SU-DHL-6 (cell line): ENCODE measurements around the gene ATE1.

Experiments used
- H2AFZ ChIP-seq: fragments of 200-600 bp; sonication (generic); 2 replicates; pipeline ENCODE4 v1.6.1; 2014; ENCODE audit warnings: low read depth, mild to moderate bottlenecking, moderate library complexity, mixed read lengths, antibody characterized with exemption, low read length; ENCODE audit not compliant: severe bottlenecking
- H3F3A ChIP-seq: fragments of 200-600 bp; shearing (Covaris generic); 2 replicates; pipeline ENCODE4 v1.6.0; 2016; ENCODE audit warnings: antibody characterized with exemption, mild to moderate bottlenecking; ENCODE audit not compliant: insufficient read depth
- H3K27ac ChIP-seq: fragments of 200-600 bp; sonication (generic); 2 replicates; pipeline ENCODE4 v1.5.1; 2016; ENCODE audit warnings: low read depth, mild to moderate bottlenecking, low read length, moderate library complexity, mixed read lengths
- H3K27me3 ChIP-seq: fragments of 200-600 bp; sonication (generic), shearing (Covaris generic); 2 replicates; pipeline ENCODE4 v1.6.0; 2014; ENCODE audit warnings: mild to moderate bottlenecking, low read length
- H3K36me3 ChIP-seq: fragments of 200-600 bp; sonication (generic); 2 replicates; pipeline ENCODE4 v1.6.1; 2014; ENCODE audit warnings: mild to moderate bottlenecking, low read length, mixed read lengths
- H3K4me2 ChIP-seq: fragments of 300-600, 200-600 bp; shearing (Covaris generic), sonication (generic); 2 replicates; pipeline ENCODE4 v1.6.0; 2014; ENCODE audit warnings: low read length, low read depth, mild to moderate bottlenecking; ENCODE audit not compliant: poor library complexity, severe bottlenecking
- H3K4me3 ChIP-seq: fragments of 200-600 bp; sonication (generic); 2 replicates; pipeline ENCODE4 v1.5.1; 2014; ENCODE audit warnings: antibody characterized with exemption, low read length, mild to moderate bottlenecking, mixed read lengths; ENCODE audit not compliant: insufficient read depth, poor library complexity, severe bottlenecking
- H3K79me2 ChIP-seq: fragments of 200-600 bp; sonication (generic); 2 replicates; pipeline ENCODE4 v1.6.1; 2014; ENCODE audit warnings: mild to moderate bottlenecking, low read length, moderate library complexity; ENCODE audit not compliant: insufficient read depth
- H3K9ac ChIP-seq: fragments of 200-600 bp; sonication (generic); 2 replicates; pipeline ENCODE4 v1.7.0; 2014; ENCODE audit warnings: mild to moderate bottlenecking, low read length
- H3K9me2 ChIP-seq: fragments of 200-600 bp; sonication (generic); replicated peaks from 2 replicates; pipeline ENCODE4 v1.6.1; 2014; ENCODE audit warnings: low read length; ENCODE audit not compliant: insufficient read depth
- H3K9me3 ChIP-seq: fragments of 200-600 bp; sonication (generic); 2 replicates; pipeline ENCODE4 v1.6.1; 2014; ENCODE audit warnings: low read length, mixed read lengths; ENCODE audit not compliant: insufficient read depth
- H4K20me1 ChIP-seq: fragments of 200-600 bp; sonication (generic); 2 replicates; pipeline ENCODE4 v1.6.1; 2014; ENCODE audit warnings: low read depth, mild to moderate bottlenecking, antibody characterized with exemption, low read length, moderate library complexity, mixed read lengths
- EZH2phosphoT487 ChIP-seq: fragments of 200-600 bp; sonication (generic), shearing (Covaris generic); conservative IDR thresholded peaks from 2 replicates; pipeline ENCODE4 v1.6.1; 2018; ENCODE audit warnings: mild to moderate bottlenecking, antibody characterized with exemption, low read length, moderate library complexity, mixed read lengths
- TF ChIP-seq, protein P1 (sequence below): fragments of 200-600 bp; sonication (generic); IDR thresholded peaks from one replicate; pipeline ENCODE4 v1.5.1; 2017; ENCODE audit warnings: antibody characterized with exemption, mild to moderate bottlenecking, low read length, moderate library complexity; ENCODE audit not compliant: insufficient read depth, poor library complexity, severe bottlenecking

ATE1 gene

DNA sequence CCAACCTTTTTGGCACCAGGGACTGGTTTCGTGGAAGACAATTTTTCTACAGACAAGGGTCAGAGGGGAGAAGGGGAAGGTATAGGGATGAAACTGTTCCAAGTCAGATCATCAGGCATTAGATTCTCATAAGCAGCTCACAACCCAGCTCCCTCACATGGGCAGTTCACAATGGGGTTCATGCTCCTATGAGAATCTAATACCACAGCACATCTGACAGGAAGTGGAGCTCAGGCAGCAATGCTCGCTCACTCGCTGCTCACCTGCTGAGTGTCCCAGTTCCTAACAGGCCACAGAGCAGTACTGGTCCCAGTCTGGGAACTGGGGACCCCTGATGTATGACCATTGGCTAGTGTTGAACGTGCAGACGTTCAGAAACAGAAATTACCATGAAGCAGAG is 63.7 kb downstream of the ATE1 start:
- Histone ChIP-seq H3K4me3 (no peak overlapping the region), H3K36me3 (peaks cover 6% of the 10 kb centered on the region; the same call in 1 of the 2 replicates), H3K9me2 (no peaks in the 10 kb centered on the region), H2AFZ (no peak overlapping the region), H4K20me1 (no peaks in the 10 kb centered on the region), H3K4me2 (no peak overlapping the region), H3K27me3 (no peaks in the 10 kb centered on the region), H3K9ac (no peak overlapping the region), H3K9me3 (no peaks in the 10 kb centered on the region), H3K27ac (no peak overlapping the region), H3K79me2 (no peaks in the 10 kb centered on the region), H3F3A (no peaks in the 10 kb centered on the region; the same call in 1 of the 2 replicates)
- TF ChIP-seq EZH2phosphoT487 = no peak
- TF ChIP-seq, protein P1, sequence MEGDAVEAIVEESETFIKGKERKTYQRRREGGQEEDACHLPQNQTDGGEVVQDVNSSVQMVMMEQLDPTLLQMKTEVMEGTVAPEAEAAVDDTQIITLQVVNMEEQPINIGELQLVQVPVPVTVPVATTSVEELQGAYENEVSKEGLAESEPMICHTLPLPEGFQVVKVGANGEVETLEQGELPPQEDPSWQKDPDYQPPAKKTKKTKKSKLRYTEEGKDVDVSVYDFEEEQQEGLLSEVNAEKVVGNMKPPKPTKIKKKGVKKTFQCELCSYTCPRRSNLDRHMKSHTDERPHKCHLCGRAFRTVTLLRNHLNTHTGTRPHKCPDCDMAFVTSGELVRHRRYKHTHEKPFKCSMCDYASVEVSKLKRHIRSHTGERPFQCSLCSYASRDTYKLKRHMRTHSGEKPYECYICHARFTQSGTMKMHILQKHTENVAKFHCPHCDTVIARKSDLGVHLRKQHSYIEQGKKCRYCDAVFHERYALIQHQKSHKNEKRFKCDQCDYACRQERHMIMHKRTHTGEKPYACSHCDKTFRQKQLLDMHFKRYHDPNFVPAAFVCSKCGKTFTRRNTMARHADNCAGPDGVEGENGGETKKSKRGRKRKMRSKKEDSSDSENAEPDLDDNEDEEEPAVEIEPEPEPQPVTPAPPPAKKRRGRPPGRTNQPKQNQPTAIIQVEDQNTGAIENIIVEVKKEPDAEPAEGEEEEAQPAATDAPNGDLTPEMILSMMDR = no peak

DNA sequence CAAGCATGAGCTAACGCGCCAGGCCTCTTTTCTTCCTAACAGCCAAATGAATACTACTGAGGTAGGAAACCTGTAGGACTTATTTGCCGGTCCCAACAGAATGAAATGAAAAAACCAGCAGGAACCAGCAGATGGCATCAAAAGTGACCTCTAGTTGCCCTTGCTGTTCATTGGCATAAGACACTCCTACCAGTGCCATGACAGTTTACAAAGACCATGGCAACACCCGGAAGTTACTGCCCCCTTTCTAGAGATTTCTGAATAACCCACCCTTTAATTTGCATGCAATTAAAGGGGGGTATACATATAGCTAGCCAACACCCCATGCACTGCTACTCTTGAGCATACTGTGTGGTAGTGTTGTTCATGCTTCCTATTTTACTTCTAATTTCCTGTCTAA is 65.2 kb downstream of the ATE1 start:
- Histone ChIP-seq H3K79me2 (no peaks in the 10 kb centered on the region), H3K27ac (no peak overlapping the region), H3K9ac (no peak overlapping the region), H4K20me1 (no peaks in the 10 kb centered on the region), H3F3A (no peaks in the 10 kb centered on the region; the same call in 1 of the 2 replicates), H3K4me3 (no peak overlapping the region), H3K4me2 (no peak overlapping the region), H3K9me3 (no peaks in the 10 kb centered on the region), H3K36me3 (peaks cover 2% of the 10 kb centered on the region; the same call in 1 of the 2 replicates), H3K9me2 (no peaks in the 10 kb centered on the region), H3K27me3 (no peaks in the 10 kb centered on the region), H2AFZ (no peak overlapping the region)
- TF ChIP-seq EZH2phosphoT487 = no peak
- TF ChIP-seq, protein P1 = no peak

DNA sequence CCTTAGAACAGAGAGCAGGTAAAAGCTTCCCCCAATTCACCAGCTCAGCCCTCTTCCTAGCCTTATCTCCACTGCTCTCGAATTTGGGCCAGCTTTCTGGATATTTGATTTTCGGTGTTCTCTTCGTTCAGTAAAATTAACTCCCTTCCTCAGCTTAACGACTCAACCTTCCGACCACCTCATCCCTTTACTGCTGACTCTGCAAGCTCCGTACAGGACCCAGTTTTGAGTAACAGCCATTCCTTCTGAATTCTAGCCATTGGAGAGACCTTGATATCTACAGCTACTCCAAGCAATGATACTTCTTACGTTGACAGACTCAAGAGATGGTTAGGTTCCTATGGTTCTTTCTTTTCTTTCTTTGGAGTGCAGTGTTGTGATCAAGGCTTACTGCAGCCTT is 65.8 kb downstream of the ATE1 start:
- no peak for TF ChIP-seq EZH2phosphoT487
- TF ChIP-seq, protein P1 = no peak
- Histone ChIP-seq H3K27me3 (no peaks in the 10 kb centered on the region), H3K9me2 (no peaks in the 10 kb centered on the region), H4K20me1 (no peaks in the 10 kb centered on the region), H3K9ac (no peak overlapping the region), H2AFZ (no peak overlapping the region), H3K4me3 (no peak overlapping the region), H3K27ac (no peak overlapping the region), H3K4me2 (no peak overlapping the region), H3K9me3 (no peaks in the 10 kb centered on the region), H3K36me3 (no peaks in the 10 kb centered on the region), H3F3A (no peaks in the 10 kb centered on the region; the same call in 1 of the 2 replicates), H3K79me2 (no peaks in the 10 kb centered on the region)

DNA sequence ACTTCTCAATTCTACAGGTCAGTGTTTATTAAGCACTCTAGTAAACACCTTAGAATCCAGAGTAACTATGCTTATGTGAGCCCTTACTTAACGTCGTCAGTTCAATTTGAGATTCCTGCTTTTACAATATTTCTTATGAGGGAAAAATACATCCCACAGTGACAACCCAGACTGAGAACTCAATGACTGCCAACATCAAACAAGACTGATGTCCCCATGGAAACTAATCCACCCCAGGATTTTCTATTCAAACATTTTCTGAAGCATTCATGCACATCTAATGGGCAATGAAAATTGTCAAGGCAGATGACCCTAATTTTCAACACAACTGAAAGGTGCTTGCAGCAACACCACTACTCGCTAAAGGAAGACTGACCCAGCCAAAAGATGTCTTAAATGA is 67.0 kb downstream of the ATE1 start:
- H3K4me3 ChIP-seq = no peak overlapping the region
- no peaks in the 10 kb centered on the region for H3K36me3 ChIP-seq
- H3K9ac ChIP-seq = no peak overlapping the region
- H3K27me3 ChIP-seq = no peaks in the 10 kb centered on the region
- no peaks in the 10 kb centered on the region for H3K9me3 ChIP-seq
- H3K4me2 ChIP-seq = no peak overlapping the region
- no peak overlapping the region for H3K27ac ChIP-seq
- no peak overlapping the region for H2AFZ ChIP-seq
- H3F3A ChIP-seq = no peaks in the 10 kb centered on the region; the same call in 1 of the 2 replicates
- TF ChIP-seq EZH2phosphoT487 = no peak
- TF ChIP-seq, protein P1 = no peak
- H3K79me2 ChIP-seq = no peaks in the 10 kb centered on the region
- no peaks in the 10 kb centered on the region for H3K9me2 ChIP-seq
- no peaks in the 10 kb centered on the region for H4K20me1 ChIP-seq
